HG03060 (cell line): ENCODE measurements around the gene PCDHGA1.
"Not testable (repeated sequence)": the region's sequence is repeated elsewhere in the genome, so short reads cannot be mapped to it uniquely, and the experiment has no call there.

Source experiments
- ATAC-seq: cut with Tn5 transposase; IDR thresholded peaks from one replicate; pipeline ENCODE4 v1.9.1; 2021; ENCODE audit warnings: low read depth, moderate number of reproducible peaks; ENCODE audit not compliant: unreplicated experiment

PCDHGA1 gene

DNA sequence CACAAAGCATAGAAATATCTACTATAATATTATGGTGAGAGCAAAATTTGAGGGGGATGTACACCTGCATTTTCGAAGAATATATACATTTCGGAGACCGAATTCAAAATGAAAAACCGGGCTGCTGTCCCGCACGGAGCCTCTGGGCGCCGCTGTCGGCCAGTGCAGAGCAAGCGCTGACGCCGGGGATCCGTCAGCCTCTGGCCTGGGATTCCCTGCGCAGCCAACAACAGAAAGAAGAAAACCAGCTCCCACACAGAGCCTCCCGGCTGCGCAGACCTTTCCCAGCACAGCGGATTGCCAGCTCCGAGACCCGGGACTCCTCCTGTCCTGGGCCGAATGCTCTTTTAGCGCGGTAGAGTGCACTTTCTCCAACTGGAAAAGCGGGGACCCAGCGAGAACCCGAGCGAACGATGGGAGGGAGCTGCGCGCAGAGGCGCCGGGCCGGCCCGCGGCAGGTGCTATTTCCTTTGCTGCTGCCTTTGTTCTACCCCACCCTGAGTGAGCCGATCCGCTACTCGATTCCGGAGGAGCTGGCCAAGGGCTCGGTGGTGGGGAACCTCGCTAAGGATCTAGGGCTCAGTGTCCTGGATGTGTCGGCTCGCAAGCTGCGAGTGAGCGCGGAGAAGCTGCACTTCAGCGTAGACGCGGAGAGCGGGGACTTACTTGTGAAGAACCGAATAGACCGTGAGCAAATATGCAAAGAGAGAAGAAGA is 77.6 kb downstream of the PCDHGA1 start, which contains the start of gene PCDHGB6:
Gene PCDHGB6 (plus strand): TSS at position 232 of the 716 bp plus-strand sequence. CDS start 182 bp downstream, at position 414.
- not testable (repeated sequence) for ATAC-seq

DNA sequence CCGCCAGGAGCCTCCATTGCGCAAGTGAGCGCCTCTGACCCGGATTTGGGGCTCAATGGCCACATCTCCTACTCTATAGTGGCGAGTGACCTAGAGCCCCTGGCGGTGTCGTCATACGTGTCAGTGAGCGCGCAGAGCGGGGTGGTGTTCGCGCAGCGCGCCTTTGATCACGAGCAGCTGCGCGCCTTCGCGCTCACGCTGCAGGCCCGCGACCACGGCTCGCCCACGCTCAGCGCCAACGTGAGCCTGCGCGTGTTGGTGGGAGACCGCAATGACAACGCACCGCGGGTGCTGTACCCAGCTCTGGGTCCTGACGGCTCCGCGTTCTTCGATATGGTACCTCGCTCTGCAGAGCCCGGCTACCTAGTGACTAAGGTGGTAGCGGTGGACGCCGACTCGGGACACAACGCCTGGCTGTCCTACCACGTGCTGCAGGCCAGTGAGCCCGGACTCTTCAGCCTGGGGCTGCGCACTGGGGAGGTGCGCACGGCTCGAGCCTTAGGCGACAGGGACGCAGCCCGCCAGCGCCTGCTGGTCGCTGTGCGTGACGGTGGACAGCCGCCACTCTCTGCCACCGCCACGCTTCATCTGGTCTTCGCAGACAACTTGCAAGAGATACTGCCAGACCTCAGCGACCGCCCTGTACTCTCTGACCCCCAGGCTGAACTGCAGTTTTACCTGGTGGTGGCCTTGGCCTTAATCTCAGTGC is 79.4 kb downstream of the PCDHGA1 start:
- ATAC-seq, result no peak

DNA sequence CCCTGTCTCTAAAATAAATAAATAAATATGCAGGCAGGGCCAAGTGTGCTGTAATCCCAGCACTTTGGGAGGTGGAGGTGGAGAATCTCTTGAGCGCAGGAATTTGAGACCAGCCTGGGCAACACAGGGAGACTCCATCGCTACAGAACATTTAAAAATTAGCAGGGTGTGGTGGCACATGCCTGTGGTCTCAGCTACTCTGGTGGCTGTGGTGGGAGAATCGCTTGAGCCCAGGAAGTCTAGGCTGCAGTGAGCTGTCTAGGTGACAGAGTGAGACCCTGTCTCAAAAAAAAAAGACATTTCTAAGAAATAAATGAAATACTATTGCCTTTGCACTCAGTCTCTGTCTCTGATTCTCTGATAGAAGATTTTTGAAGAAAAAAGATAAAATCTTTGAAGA is 81.3 kb downstream of the PCDHGA1 start:
- no peak for ATAC-seq

DNA sequence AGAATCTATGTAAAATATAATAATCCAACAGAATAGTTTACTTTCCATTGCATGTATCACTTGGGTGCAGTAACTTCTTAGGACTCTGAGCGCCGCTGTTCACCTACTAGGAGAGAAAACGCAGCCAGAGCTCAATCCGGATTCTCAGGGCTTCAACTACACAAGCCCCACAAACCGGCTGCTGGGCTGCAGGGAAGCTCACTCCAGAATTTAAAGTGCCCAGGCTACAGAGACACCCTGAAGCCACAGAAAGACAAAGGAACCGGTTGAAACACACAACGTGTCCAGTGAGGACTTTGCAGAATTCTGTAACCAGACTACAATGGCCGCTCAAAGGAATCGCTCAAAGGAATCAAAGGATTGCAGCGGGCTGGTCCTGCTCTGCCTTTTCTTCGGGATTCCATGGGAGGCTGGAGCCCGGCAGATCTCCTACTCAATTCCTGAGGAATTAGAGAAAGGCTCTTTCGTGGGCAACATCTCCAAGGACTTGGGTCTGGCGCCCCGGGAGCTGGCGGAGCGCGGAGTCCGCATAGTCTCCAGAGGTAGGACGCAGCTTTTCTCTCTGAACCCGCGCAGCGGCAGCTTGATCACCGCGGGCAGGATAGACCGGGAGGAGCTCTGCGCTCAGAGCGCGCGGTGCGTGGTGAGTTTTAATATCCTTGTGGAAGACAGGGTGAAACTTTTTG is 82.7 kb downstream of the PCDHGA1 start, which contains the start of gene PCDHGA10:
Gene PCDHGA10 (plus strand): TSS at position 134 of the 686 bp plus-strand sequence. CDS start 189 bp downstream, at position 323.
- peak; percentile 85 for ATAC-seq

DNA sequence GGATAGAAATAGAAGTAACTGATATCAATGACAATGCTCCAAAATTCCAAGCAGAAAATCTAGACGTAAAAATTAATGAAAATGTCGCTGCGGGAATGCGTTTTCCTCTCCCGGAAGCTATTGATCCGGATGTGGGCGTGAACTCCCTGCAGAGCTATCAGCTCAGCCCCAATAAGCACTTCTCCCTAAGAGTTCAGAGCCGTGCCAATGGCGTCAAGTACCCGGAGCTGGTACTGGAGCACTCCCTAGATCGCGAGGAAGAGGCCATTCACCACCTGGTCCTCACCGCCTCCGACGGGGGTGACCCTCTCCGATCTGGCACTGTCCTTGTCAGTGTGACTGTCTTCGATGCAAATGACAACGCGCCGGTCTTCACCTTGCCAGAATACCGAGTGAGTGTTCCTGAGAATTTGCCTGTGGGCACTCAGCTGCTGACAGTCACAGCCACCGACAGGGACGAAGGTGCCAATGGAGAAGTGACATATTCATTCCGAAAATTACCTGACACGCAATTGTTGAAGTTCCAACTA is 83.3 kb downstream of the PCDHGA1 start:
- ATAC-seq, result no peak

DNA sequence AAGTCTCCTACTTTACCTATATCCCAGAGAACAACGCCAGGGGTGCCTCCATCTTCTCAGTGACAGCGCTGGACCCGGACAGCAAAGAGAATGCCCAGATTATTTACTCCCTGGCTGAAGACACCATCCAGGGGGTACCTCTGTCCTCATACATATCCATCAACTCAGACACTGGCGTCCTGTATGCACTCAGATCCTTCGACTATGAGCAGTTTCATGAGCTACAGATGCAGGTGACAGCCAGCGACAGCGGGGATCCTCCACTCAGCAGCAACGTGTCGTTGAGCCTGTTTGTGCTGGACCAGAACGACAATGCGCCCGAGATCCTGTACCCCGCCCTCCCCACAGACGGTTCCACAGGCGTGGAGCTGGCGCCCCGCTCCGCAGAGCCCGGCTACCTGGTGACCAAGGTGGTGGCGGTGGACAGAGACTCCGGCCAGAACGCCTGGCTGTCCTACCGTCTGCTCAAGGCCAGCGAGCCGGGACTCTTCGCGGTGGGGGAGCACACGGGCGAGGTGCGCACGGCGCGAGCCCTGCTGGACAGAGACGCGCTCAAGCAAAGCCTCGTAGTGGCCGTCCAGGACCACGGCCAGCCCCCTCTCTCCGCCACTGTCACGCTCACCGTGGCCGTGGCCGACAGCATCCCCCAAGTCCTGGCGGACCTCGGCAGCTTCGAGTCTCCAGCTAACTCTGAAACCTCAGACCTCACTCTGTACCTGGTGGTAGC is 84.4 kb downstream of the PCDHGA1 start:
- not testable (repeated sequence) for ATAC-seq

DNA sequence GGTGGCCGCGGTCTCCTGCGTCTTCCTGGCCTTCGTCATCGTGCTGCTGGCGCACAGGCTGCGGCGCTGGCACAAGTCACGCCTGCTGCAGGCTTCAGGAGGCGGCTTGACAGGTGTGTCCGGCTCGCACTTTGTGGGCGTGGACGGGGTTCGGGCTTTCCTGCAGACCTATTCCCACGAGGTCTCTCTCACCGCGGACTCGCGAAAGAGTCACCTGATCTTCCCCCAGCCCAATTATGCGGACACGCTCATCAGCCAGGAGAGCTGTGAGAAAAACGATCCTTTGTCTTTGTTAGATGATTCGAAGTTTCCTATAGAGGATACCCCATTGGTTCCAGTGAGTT is 84.9 kb downstream of the PCDHGA1 start:
- not testable (repeated sequence) for ATAC-seq

DNA sequence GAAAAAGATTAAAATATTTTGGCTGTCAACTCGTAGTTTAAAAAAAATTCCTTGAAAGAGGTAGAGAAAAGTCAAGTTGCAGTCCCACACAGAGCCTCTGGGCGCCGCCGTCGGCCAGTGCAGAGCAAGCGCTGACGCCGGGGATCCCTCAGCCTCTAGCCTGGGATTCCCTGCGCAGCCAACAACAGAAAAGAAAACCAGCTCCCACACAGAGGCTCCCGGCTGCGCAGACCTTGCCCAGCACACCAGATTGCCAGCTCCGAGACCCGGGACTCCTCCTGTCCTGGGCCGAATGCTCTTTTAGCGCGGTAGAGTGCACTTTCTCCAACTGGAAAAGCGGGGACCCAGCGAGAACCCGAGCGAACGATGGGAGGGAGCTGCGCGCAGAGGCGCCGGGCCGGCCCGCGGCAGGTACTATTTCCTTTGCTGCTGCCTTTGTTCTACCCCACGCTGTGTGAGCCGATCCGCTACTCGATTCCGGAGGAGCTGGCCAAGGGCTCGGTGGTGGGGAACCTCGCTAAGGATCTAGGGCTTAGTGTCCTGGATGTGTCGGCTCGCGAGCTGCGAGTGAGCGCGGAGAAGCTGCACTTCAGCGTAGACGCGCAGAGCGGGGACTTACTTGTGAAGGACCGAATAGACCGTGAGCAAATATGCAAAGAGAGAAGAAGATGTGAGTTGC is 87.3 kb downstream of the PCDHGA1 start, which contains the start of gene PCDHGB7:
Gene PCDHGB7 (plus strand): TSS at position 184 of the 679 bp plus-strand sequence. CDS start 183 bp downstream, at position 367.
- not testable (repeated sequence) for ATAC-seq

DNA sequence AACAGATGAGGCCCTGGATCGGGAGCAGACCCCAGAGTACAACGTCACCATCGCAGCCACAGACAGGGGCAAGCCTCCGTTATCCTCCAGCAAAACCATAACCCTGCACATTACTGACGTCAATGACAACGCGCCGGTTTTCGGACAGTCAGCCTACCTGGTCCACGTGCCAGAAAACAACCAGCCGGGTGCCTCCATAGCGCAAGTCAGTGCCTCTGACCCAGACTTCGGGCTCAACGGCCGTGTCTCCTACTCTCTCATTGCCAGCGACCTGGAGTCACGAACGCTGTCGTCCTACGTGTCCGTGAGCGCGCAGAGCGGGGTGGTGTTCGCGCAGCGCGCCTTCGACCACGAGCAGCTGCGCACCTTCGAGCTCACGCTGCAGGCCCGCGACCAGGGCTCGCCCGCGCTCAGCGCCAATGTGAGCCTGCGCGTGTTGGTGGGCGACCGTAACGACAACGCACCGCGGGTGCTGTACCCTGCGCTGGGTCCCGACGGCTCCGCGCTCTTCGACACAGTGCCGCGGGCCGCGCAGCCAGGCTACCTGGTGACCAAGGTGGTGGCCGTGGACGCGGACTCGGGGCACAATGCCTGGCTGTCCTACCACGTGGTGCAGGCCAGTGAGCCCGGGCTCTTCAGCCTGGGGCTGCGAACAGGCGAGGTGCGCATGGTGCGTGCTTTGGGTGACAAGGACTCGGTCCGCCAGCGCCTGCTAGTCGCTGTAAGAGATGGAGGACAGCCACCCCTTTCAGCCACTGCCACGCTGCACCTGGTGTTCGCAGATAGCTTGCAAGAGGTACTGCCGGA is 89.0 kb downstream of the PCDHGA1 start:
- ATAC-seq, result no peak

DNA sequence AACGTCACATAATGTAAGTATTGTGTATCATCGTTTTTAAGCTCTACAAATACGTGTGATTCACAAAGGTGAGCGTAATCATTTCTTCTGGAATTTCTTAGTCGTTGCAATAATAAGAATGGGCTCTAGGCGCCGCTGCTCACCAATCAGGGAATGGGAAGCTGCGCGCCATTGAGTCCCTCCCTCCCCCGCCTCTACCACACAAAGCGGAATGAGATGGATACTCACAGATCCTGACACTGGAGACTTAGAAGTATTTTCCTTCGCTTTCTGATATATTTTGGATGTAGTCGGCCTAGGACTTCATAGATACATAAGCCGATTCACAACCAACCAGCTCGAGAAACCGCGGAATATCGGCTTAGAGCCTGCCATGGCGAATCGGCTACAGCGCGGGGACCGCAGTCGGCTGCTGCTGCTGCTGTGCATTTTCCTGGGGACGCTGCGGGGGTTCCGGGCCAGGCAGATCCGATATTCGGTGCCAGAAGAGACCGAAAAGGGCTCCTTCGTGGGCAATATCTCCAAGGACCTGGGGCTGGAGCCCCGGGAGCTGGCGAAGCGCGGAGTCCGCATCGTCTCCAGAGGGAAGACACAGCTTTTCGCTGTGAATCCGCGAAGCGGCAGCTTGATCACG is 90.7 kb downstream of the PCDHGA1 start, which contains the start of gene PCDHGA11:
Gene PCDHGA11 (plus strand): TSS at position 197 of the 634 bp plus-strand sequence. CDS start 177 bp downstream, at position 374.
- ATAC-seq, result peak; percentile 45

DNA sequence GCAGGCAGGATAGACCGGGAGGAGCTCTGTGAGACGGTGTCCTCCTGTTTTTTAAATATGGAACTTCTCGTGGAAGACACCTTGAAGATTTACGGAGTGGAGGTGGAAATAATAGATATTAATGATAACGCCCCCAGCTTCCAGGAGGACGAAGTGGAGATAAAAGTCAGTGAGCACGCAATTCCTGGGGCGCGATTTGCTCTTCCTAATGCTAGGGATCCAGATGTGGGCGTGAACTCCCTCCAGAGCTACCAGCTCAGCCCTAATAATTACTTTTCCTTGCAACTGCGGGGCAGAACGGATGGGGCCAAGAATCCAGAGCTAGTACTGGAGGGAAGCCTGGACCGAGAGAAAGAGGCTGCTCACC is 91.2 kb downstream of the PCDHGA1 start:
- ATAC-seq, result no peak

DNA sequence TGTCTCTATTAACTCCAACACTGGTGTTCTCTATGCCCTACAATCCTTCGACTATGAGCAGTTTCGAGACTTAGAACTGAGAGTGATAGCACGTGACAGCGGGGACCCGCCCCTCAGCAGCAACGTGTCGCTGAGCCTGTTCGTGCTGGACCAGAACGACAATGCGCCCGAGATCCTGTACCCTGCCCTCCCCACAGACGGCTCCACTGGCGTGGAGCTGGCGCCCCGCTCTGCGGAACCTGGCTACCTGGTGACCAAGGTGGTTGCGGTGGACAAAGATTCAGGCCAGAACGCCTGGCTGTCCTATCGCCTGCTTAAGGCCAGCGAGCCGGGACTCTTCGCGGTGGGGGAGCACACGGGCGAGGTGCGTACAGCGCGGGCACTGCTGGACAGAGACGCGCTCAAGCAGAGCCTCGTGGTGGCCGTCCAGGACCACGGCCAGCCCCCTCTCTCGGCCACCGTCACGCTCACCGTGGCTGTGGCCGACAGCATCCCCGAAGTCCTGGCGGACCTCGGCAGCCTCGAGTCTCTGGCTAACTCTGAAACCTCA is 92.5 kb downstream of the PCDHGA1 start:
- ATAC-seq, result no peak

DNA sequence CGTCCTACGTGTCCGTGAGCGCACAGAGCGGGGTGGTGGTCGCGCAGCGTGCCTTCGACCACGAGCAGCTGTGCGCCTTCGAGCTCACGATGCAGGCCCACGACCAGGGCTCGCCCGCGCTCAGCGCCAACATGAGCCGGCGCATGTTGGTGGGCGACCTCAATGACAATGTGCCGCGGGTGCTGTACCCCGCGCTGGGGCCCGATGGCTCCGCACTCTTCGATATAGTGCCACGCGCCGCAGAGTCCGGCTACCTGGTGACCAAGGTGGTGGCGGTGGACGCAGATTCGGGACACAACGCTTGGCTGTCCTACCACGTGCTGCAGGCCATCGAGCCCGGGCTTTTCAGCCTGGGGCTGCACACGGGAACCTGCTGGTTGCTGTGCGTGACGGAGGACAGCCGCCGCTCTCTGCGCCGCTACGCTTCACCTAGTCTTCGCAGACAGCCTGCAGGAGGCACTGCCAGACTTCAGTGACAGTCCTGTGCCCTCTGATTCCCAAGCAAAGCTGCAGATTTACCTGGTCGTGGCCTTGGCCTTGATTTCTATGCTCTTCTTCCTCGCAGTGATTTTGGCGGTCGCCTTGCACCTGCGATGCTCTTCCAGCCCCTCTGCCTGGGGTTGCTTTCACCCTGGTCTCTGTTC is 97.6 kb downstream of the PCDHGA1 start:
- no peak for ATAC-seq

DNA sequence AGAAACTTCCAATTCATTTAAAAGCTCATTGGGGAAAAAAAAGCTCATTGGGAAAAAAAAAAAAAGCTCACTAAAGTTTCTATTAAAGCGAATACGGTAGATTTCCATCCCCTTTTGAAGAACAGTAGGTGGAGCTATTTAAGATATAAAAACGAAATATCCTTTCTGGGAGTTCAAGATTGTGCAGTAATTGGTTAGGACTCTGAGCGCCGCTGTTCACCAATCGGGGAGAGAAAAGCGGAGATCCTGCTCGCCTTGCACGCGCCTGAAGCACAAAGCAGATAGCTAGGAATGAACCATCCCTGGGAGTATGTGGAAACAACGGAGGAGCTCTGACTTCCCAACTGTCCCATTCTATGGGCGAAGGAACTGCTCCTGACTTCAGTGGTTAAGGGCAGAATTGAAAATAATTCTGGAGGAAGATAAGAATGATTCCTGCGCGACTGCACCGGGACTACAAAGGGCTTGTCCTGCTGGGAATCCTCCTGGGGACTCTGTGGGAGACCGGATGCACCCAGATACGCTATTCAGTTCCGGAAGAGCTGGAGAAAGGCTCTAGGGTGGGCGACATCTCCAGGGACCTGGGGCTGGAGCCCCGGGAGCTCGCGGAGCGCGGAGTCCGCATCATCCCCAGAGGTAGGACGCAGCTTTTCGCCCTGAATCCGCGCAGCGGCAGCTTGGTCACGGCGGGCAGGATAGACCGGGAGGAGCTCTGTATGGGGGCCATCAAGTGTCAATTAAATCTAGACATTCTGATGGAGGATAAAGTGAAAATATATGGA is 100.2 kb downstream of the PCDHGA1 start, which contains the start of gene PCDHGA12:
Gene PCDHGA12 (plus strand): TSS at position 176 of the 782 bp plus-strand sequence. CDS start 253 bp downstream, at position 429.
- peak; percentile 85 for ATAC-seq

DNA sequence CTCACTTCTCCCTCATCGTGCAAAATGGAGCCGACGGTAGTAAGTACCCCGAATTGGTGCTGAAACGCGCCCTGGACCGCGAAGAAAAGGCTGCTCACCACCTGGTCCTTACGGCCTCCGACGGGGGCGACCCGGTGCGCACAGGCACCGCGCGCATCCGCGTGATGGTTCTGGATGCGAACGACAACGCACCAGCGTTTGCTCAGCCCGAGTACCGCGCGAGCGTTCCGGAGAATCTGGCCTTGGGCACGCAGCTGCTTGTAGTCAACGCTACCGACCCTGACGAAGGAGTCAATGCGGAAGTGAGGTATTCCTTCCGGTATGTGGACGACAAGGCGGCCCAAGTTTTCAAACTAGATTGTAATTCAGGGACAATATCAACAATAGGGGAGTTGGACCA is 101.0 kb downstream of the PCDHGA1 start:
- no peak for ATAC-seq

DNA sequence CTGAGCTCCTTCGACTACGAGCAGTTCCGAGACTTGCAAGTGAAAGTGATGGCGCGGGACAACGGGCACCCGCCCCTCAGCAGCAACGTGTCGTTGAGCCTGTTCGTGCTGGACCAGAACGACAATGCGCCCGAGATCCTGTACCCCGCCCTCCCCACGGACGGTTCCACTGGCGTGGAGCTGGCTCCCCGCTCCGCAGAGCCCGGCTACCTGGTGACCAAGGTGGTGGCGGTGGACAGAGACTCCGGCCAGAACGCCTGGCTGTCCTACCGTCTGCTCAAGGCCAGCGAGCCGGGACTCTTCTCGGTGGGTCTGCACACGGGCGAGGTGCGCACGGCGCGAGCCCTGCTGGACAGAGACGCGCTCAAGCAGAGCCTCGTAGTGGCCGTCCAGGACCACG is 102.0 kb downstream of the PCDHGA1 start:
- ATAC-seq, result not testable (repeated sequence)

DNA sequence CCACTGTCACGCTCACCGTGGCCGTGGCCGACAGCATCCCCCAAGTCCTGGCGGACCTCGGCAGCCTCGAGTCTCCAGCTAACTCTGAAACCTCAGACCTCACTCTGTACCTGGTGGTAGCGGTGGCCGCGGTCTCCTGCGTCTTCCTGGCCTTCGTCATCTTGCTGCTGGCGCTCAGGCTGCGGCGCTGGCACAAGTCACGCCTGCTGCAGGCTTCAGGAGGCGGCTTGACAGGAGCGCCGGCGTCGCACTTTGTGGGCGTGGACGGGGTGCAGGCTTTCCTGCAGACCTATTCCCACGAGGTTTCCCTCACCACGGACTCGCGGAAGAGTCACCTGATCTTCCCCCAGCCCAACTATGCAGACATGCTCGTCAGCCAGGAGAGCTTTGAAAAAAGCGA is 102.4 kb downstream of the PCDHGA1 start:
- not testable (repeated sequence) for ATAC-seq
